ENCODE data around the gene NELL1.

The NELL1 gene

GRCh38 chr11:21474529-21474928 lies 805.1 kb downstream of the NELL1 start:
- Histone ChIP-seq H3K9me3 (ENCODE audit: control insufficient read depth, insufficient read depth, low read depth, low read length) (no peaks in the 10 kb centered on the region), H3K4me3 (ENCODE audit: low read depth, low read length) (no peak overlapping the region), H3K27ac (ENCODE audit: low read depth, low read length) (no peak overlapping the region), H3K27me3 (ENCODE audit: control insufficient read depth, insufficient read depth, low read length) (no peaks in the 10 kb centered on the region), H3K36me3 (ENCODE audit: control insufficient read depth, insufficient read depth, low read length) (no peaks in the 10 kb centered on the region), H3K4me1 (ENCODE audit: control insufficient read depth, insufficient read depth, low read length) (peaks cover 12% of the 10 kb centered on the region), H3K9ac (ENCODE audit: low read length) (no peak overlapping the region)

GRCh38 chr11:21475276-21475675 lies 805.9 kb downstream of the NELL1 start:
- no peak overlapping the region for H3K9ac ChIP-seq (ENCODE audit: low read length)
- peaks cover 12% of the 10 kb centered on the region for H3K4me1 ChIP-seq (ENCODE audit: control insufficient read depth, insufficient read depth, low read length)
- H3K9me3 ChIP-seq (ENCODE audit: control insufficient read depth, insufficient read depth, low read depth, low read length) = no peaks in the 10 kb centered on the region
- no peak overlapping the region for H3K4me3 ChIP-seq (ENCODE audit: low read depth, low read length)
- H3K27ac ChIP-seq (ENCODE audit: low read depth, low read length) = no peak overlapping the region
- H3K27me3 ChIP-seq (ENCODE audit: control insufficient read depth, insufficient read depth, low read length) = no peaks in the 10 kb centered on the region
- H3K36me3 ChIP-seq (ENCODE audit: control insufficient read depth, insufficient read depth, low read length) = no peaks in the 10 kb centered on the region

- peaks cover 12% of the 10 kb centered on the region for H3K4me1 ChIP-seq (ENCODE audit: control insufficient read depth, insufficient read depth, low read length)
- no peak overlapping the region for H3K9ac ChIP-seq (ENCODE audit: low read length)
Measured at GRCh38 chr11:21476588-21476987, 807.2 kb downstream of the NELL1 start.

GRCh38 chr11:21480240-21480639 lies 810.9 kb downstream of the NELL1 start:
- peaks cover 12% of the 10 kb centered on the region for H3K4me1 ChIP-seq (ENCODE audit: control insufficient read depth, insufficient read depth, low read length)
- no peaks in the 10 kb centered on the region for H3K27me3 ChIP-seq (ENCODE audit: control insufficient read depth, insufficient read depth, low read length)
- no peak overlapping the region for H3K4me3 ChIP-seq (ENCODE audit: low read depth, low read length)
- no peaks in the 10 kb centered on the region for H3K9me3 ChIP-seq (ENCODE audit: control insufficient read depth, insufficient read depth, low read depth, low read length)
- no peak overlapping the region for H3K9ac ChIP-seq (ENCODE audit: low read length)
- H3K36me3 ChIP-seq (ENCODE audit: control insufficient read depth, insufficient read depth, low read length) = no peaks in the 10 kb centered on the region
- H3K27ac ChIP-seq (ENCODE audit: low read depth, low read length) = no peak overlapping the region

More at GRCh38 chr11:21476588-21476987, 807.2 kb downstream of the NELL1 start:
- Histone ChIP-seq H3K27me3 (ENCODE audit: control insufficient read depth, insufficient read depth, low read length) (no peaks in the 10 kb centered on the region), H3K27ac (ENCODE audit: low read depth, low read length) (no peak overlapping the region), H3K4me3 (ENCODE audit: low read depth, low read length) (no peak overlapping the region), H3K36me3 (ENCODE audit: control insufficient read depth, insufficient read depth, low read length) (no peaks in the 10 kb centered on the region), H3K9me3 (ENCODE audit: control insufficient read depth, insufficient read depth, low read depth, low read length) (no peaks in the 10 kb centered on the region)

GRCh38 chr11:21481255-21481654 lies 811.9 kb downstream of the NELL1 start:
- Histone ChIP-seq H3K27ac (ENCODE audit: low read depth, low read length) (no peak overlapping the region), H3K27me3 (ENCODE audit: control insufficient read depth, insufficient read depth, low read length) (no peaks in the 10 kb centered on the region), H3K9ac (ENCODE audit: low read length) (no peak overlapping the region), H3K4me3 (ENCODE audit: low read depth, low read length) (no peak overlapping the region), H3K4me1 (ENCODE audit: control insufficient read depth, insufficient read depth, low read length) (peaks cover 11% of the 10 kb centered on the region), H3K9me3 (ENCODE audit: control insufficient read depth, insufficient read depth, low read depth, low read length) (no peaks in the 10 kb centered on the region), H3K36me3 (ENCODE audit: control insufficient read depth, insufficient read depth, low read length) (no peaks in the 10 kb centered on the region)

GRCh38 chr11:21484039-21484438 lies 814.7 kb downstream of the NELL1 start:
- H3K4me1 ChIP-seq (ENCODE audit: control insufficient read depth, insufficient read depth, low read length) = no peaks in the 10 kb centered on the region
- no peak overlapping the region for H3K27ac ChIP-seq (ENCODE audit: low read depth, low read length)
- no peaks in the 10 kb centered on the region for H3K9me3 ChIP-seq (ENCODE audit: control insufficient read depth, insufficient read depth, low read depth, low read length)
- H3K36me3 ChIP-seq (ENCODE audit: control insufficient read depth, insufficient read depth, low read length) = no peaks in the 10 kb centered on the region
- H3K9ac ChIP-seq (ENCODE audit: low read length) = no peak overlapping the region
- H3K4me3 ChIP-seq (ENCODE audit: low read depth, low read length) = no peak overlapping the region
- H3K27me3 ChIP-seq (ENCODE audit: control insufficient read depth, insufficient read depth, low read length) = no peaks in the 10 kb centered on the region

GRCh38 chr11:21485006-21485405 lies 815.6 kb downstream of the NELL1 start:
- Histone ChIP-seq H3K27me3 (ENCODE audit: control insufficient read depth, insufficient read depth, low read length) (no peaks in the 10 kb centered on the region), H3K9ac (ENCODE audit: low read length) (no peak overlapping the region), H3K9me3 (ENCODE audit: control insufficient read depth, insufficient read depth, low read depth, low read length) (no peaks in the 10 kb centered on the region), H3K36me3 (ENCODE audit: control insufficient read depth, insufficient read depth, low read length) (no peaks in the 10 kb centered on the region), H3K27ac (ENCODE audit: low read depth, low read length) (no peak overlapping the region), H3K4me1 (ENCODE audit: control insufficient read depth, insufficient read depth, low read length) (no peaks in the 10 kb centered on the region), H3K4me3 (ENCODE audit: low read depth, low read length) (no peak overlapping the region)

- no peaks in the 10 kb centered on the region for H3K36me3 ChIP-seq (ENCODE audit: control insufficient read depth, insufficient read depth, low read length)
- H3K27me3 ChIP-seq (ENCODE audit: control insufficient read depth, insufficient read depth, low read length) = no peaks in the 10 kb centered on the region
- no peak overlapping the region for H3K27ac ChIP-seq (ENCODE audit: low read depth, low read length)
- H3K9me3 ChIP-seq (ENCODE audit: control insufficient read depth, insufficient read depth, low read depth, low read length) = no peaks in the 10 kb centered on the region
- H3K9ac ChIP-seq (ENCODE audit: low read length) = no peak overlapping the region
- H3K4me3 ChIP-seq (ENCODE audit: low read depth, low read length) = no peak overlapping the region
- H3K4me1 ChIP-seq (ENCODE audit: control insufficient read depth, insufficient read depth, low read length) = no peaks in the 10 kb centered on the region
Measured at GRCh38 chr11:21485426-21485825, 816.0 kb downstream of the NELL1 start.

GRCh38 chr11:21489416-21490115 lies 820.2 kb downstream of the NELL1 start:
- H3K27me3 ChIP-seq (ENCODE audit: control insufficient read depth, insufficient read depth, low read length) = no peaks in the 10 kb centered on the region
- no peaks in the 10 kb centered on the region for H3K9me3 ChIP-seq (ENCODE audit: control insufficient read depth, insufficient read depth, low read depth, low read length)
- H3K9ac ChIP-seq (ENCODE audit: low read length) = no peak overlapping the region
- no peaks in the 10 kb centered on the region for H3K36me3 ChIP-seq (ENCODE audit: control insufficient read depth, insufficient read depth, low read length)
- H3K27ac ChIP-seq (ENCODE audit: low read depth, low read length) = no peak overlapping the region
- no peak overlapping the region for H3K4me3 ChIP-seq (ENCODE audit: low read depth, low read length)
- no peaks in the 10 kb centered on the region for H3K4me1 ChIP-seq (ENCODE audit: control insufficient read depth, insufficient read depth, low read length)

- Histone ChIP-seq H3K36me3 (ENCODE audit: control insufficient read depth, insufficient read depth, low read length) (no peaks in the 10 kb centered on the region), H3K9me3 (ENCODE audit: control insufficient read depth, insufficient read depth, low read depth, low read length) (no peaks in the 10 kb centered on the region), H3K4me3 (ENCODE audit: low read depth, low read length) (no peak overlapping the region), H3K27me3 (ENCODE audit: control insufficient read depth, insufficient read depth, low read length) (no peaks in the 10 kb centered on the region), H3K27ac (ENCODE audit: low read depth, low read length) (no peak overlapping the region), H3K4me1 (ENCODE audit: control insufficient read depth, insufficient read depth, low read length) (no peaks in the 10 kb centered on the region), H3K9ac (ENCODE audit: low read length) (no peak overlapping the region)
Measured at GRCh38 chr11:21492931-21493330, 823.5 kb downstream of the NELL1 start.

- no peak overlapping the region for H3K27ac ChIP-seq (ENCODE audit: low read depth, low read length)
Measured at GRCh38 chr11:21494946-21495345, 825.6 kb downstream of the NELL1 start.

More at GRCh38 chr11:21494946-21495345, 825.6 kb downstream of the NELL1 start:
- H3K4me3 ChIP-seq (ENCODE audit: low read depth, low read length) = no peak overlapping the region
- H3K27me3 ChIP-seq (ENCODE audit: control insufficient read depth, insufficient read depth, low read length) = no peaks in the 10 kb centered on the region
- H3K4me1 ChIP-seq (ENCODE audit: control insufficient read depth, insufficient read depth, low read length) = no peaks in the 10 kb centered on the region
- no peaks in the 10 kb centered on the region for H3K36me3 ChIP-seq (ENCODE audit: control insufficient read depth, insufficient read depth, low read length)
- H3K9ac ChIP-seq (ENCODE audit: low read length) = no peak overlapping the region
- H3K9me3 ChIP-seq (ENCODE audit: control insufficient read depth, insufficient read depth, low read depth, low read length) = no peaks in the 10 kb centered on the region
